Activated CD4-positive, alpha-beta memory T cell treated with anti-CD3 and anti-CD28 coated beads for 36 hours (primary cell): ENCODE measurements around the gene ADD2. TPM values are rescaled to one million over a fixed set of nuclear protein-coding genes. Genes with fewer than 3 reads are reported as not detected.
"Not testable (repeated sequence)": the region's sequence is repeated elsewhere in the genome, so short reads cannot be mapped to it uniquely, and the experiment has no call there.

Source experiments
- CTCF ChIA-PET: fragments of 350-600 bp; sonication (Branson Sonifier 250); formaldehyde crosslinking; loops from one replicate; lab custom pipeline; 2021; ENCODE audit warnings: antibody characterized with exemption, inconsistent platforms; lab: Charles Lee
- POLR2A ChIA-PET: fragments of 350-600 bp; sonication (Branson Sonifier 250); formaldehyde crosslinking; loops from one replicate; lab custom pipeline; 2021; ENCODE audit warnings: antibody characterized with exemption; lab: Charles Lee
- DNase-seq: peaks from one replicate; pipeline ENCODE4 v3.0.0-alpha.2; 2020
- H3K27ac Mint-ChIP-seq: one replicate; pipeline ENCODE4 v1.8.0; 2021; ENCODE audit warnings: mixed read lengths
- H3K27me3 Mint-ChIP-seq: one replicate; pipeline ENCODE4 v1.8.0; 2021; ENCODE audit warnings: mixed read lengths
- H3K36me3 Mint-ChIP-seq: one replicate; pipeline ENCODE4 v1.8.0; 2021; ENCODE audit warnings: mixed read lengths
- H3K4me1 Mint-ChIP-seq: one replicate; pipeline ENCODE4 v1.8.0; 2021; ENCODE audit warnings: low read depth, mixed read lengths
- H3K4me3 Mint-ChIP-seq: one replicate; pipeline ENCODE4 v1.8.0; 2021; ENCODE audit warnings: mild to moderate bottlenecking, mixed read lengths
- H3K9me3 Mint-ChIP-seq: one replicate; pipeline ENCODE4 v1.8.0; 2021; ENCODE audit warnings: mixed read lengths
- intact Hi-C: fragments of 100-400 bp; cut with micrococcal nuclease; formaldehyde crosslinking; loops from one replicate; pipeline ENCODE4 v1.15.1; 2023
- total RNA-seq, 2 experiments: library from RNA; stranded (reverse); gene quantifications; one replicate each; pipeline ENCODE4 v1.2.3, GENCODE V29; 2021

Gene ADD2
- total RNA-seq, 2 experiments from 2014 or later, result 5.6 to 6.0 TPM

GRCh38 chr2:70797996-70798395, 30.0 kb upstream of the ADD2 start:
- H3K9me3 Mint-ChIP-seq, POLR2A ChIA-PET, H3K4me3 Mint-ChIP-seq, H3K4me1 Mint-ChIP-seq, H3K27ac Mint-ChIP-seq, H3K36me3 Mint-ChIP-seq, DNase-seq, intact Hi-C loops: not testable (repeated sequence)
- peaks cover 17% of the 10 kb centered on the region for H3K27me3 Mint-ChIP-seq
- CTCF ChIA-PET, result interaction anchor here (1.4 kb wide), 1 partner anchor 74 kb away, joined by 4 read pairs; no protein-coding TSS in a partner anchor

GRCh38 chr2:70797506-70797905, 29.5 kb upstream of the ADD2 start:
- H3K4me1 Mint-ChIP-seq, result no peaks in the 10 kb centered on the region
- intact Hi-C loops, result no loop called here
- H3K27me3 Mint-ChIP-seq, result peaks cover 20% of the 10 kb centered on the region
- H3K9me3 Mint-ChIP-seq, result peaks cover 7% of the 10 kb centered on the region
- ChIA-PET POLR2A (no interaction called here), CTCF (interaction anchor here (1.4 kb wide), 2 partner anchors 74 to 151 kb away, joined by 4 read pairs; no protein-coding TSS in a partner anchor)
- no peak for DNase-seq
- no peaks in the 10 kb centered on the region for H3K36me3 Mint-ChIP-seq
- no peak overlapping the region for H3K27ac Mint-ChIP-seq
- H3K4me3 Mint-ChIP-seq, result no peak overlapping the region

- CTCF ChIA-PET, result interaction anchor here (1.4 kb wide), 2 partner anchors 75 to 152 kb away, joined by 4 read pairs; no protein-coding TSS in a partner anchor
- H3K4me1 Mint-ChIP-seq, result no peaks in the 10 kb centered on the region
Measured at GRCh38 chr2:70796262-70796661, 28.3 kb upstream of the ADD2 start.

GRCh38 chr2:70795164-70795995, 27.4 kb upstream of the ADD2 start:
- Mint-ChIP-seq H3K4me1 (peaks cover 2% of the 10 kb centered on the region), H3K36me3 (no peaks in the 10 kb centered on the region), H3K27me3 (peaks cover 34% of the 10 kb centered on the region), H3K4me3 (no peak overlapping the region), H3K27ac (no peak overlapping the region), H3K9me3 (peaks cover 7% of the 10 kb centered on the region)
- intact Hi-C loops, result no loop called here
- ChIA-PET POLR2A (no interaction called here), CTCF (interaction anchor here (0.6 kb wide), 1 partner anchor 76 kb away, joined by 3 read pairs; no protein-coding TSS in a partner anchor)
- DNase-seq, result no peak

More at GRCh38 chr2:70796262-70796661, 28.3 kb upstream of the ADD2 start:
- peaks cover 29% of the 10 kb centered on the region for H3K27me3 Mint-ChIP-seq
- H3K36me3 Mint-ChIP-seq, result no peaks in the 10 kb centered on the region
- intact Hi-C loops, result no loop called here
- no peak overlapping the region for H3K4me3 Mint-ChIP-seq
- no peak overlapping the region for H3K27ac Mint-ChIP-seq
- DNase-seq, result no peak
- POLR2A ChIA-PET, result no interaction called here
- peaks cover 7% of the 10 kb centered on the region for H3K9me3 Mint-ChIP-seq

- Mint-ChIP-seq H3K4me3 (no peak overlapping the region), H3K27me3 (peaks cover 38% of the 10 kb centered on the region), H3K27ac (no peak overlapping the region), H3K4me1 (peaks cover 9% of the 10 kb centered on the region), H3K36me3 (no peaks in the 10 kb centered on the region), H3K9me3 (no peaks in the 10 kb centered on the region)
- no peak for DNase-seq
- intact Hi-C loops, result no loop called here
- CTCF ChIA-PET, result no interaction called here
- POLR2A ChIA-PET, result no interaction called here
Measured at GRCh38 chr2:70793450-70793849, 25.4 kb upstream of the ADD2 start.

GRCh38 chr2:70790136-70790828, 22.3 kb upstream of the ADD2 start, which contains the start of gene FIGLA:
Gene FIGLA, minus strand, starts transcription at chr2:70790643. Its CDS starts 5 bp downstream, at chr2:70790638.
- Mint-ChIP-seq H3K27ac (no peak within 1 kb of the TSS), H3K4me1 (peaks cover 10% of the 10 kb centered on the region), H3K4me3 (peak within 1 kb of the TSS; percentile 49), H3K27me3 (peaks cover 54% of the 10 kb centered on the region), H3K9me3 (no peaks in the 10 kb centered on the region), H3K36me3 (no peaks in the 10 kb centered on the region)
- CTCF ChIA-PET, result interaction anchor here (0.5 to 5.8 kb wide), 11 partner anchors 22 to 537 kb away, joined by 3 to 54 read pairs (median 4); partner anchors contain the start of gene ADD2
- POLR2A ChIA-PET, result no interaction called here
- intact Hi-C loops, result no loop called here
- DNase-seq, result no peak

- H3K4me1 Mint-ChIP-seq, result peaks cover 11% of the 10 kb centered on the region
- H3K36me3 Mint-ChIP-seq, result no peaks in the 10 kb centered on the region
- peaks cover 52% of the 10 kb centered on the region for H3K27me3 Mint-ChIP-seq
- peak overlapping the region; percentile 49 for H3K4me3 Mint-ChIP-seq
- ChIA-PET CTCF (interaction anchor here (0.5 to 5.8 kb wide), 23 partner anchors 11 to 536 kb away, joined by 3 to 54 read pairs (median 4); partner anchors contain the start of gene ADD2), POLR2A (no interaction called here)
- no peak overlapping the region for H3K27ac Mint-ChIP-seq
- intact Hi-C loops, result loop anchor here (1.0 to 2.0 kb wide), 4 partner anchors 73 to 485 kb away; no protein-coding TSS in a partner anchor
- peak; percentile 82 for DNase-seq
- H3K9me3 Mint-ChIP-seq, result no peaks in the 10 kb centered on the region
Measured at GRCh38 chr2:70789304-70790135, 21.5 kb upstream of the ADD2 start.

- CTCF ChIA-PET, result interaction anchor here (0.7 to 5.8 kb wide), 7 partner anchors 17 to 162 kb away, joined by 3 to 54 read pairs (median 5); partner anchors contain the start of gene ADD2
- Mint-ChIP-seq H3K4me1 (peaks cover 9% of the 10 kb centered on the region), H3K4me3 (no peak overlapping the region), H3K36me3 (no peaks in the 10 kb centered on the region), H3K27ac (no peak overlapping the region), H3K27me3 (peaks cover 29% of the 10 kb centered on the region), H3K9me3 (no peaks in the 10 kb centered on the region)
- POLR2A ChIA-PET, result interaction anchor here (0.6 kb wide), 1 partner anchor 488 kb away, joined by 3 read pairs; no protein-coding TSS in a partner anchor
- intact Hi-C loops, result loop anchor here (1.0 kb wide), 1 partner anchor 129 kb away; no protein-coding TSS in a partner anchor
- DNase-seq, result peak; percentile 63
Measured at GRCh38 chr2:70785137-70785911, 17.3 kb upstream of the ADD2 start.

- Mint-ChIP-seq H3K36me3 (no peaks in the 10 kb centered on the region), H3K27me3 (peaks cover 25% of the 10 kb centered on the region), H3K4me3 (no peak overlapping the region), H3K4me1 (peaks cover 3% of the 10 kb centered on the region), H3K27ac (no peak overlapping the region), H3K9me3 (no peaks in the 10 kb centered on the region)
- ChIA-PET POLR2A (no interaction called here), CTCF (interaction anchor here (0.6 to 2.1 kb wide), 4 partner anchors 78 to 480 kb away, joined by 3 to 7 read pairs (median 3); no protein-coding TSS in a partner anchor)
- DNase-seq, result no peak
- intact Hi-C loops, result no loop called here
Measured at GRCh38 chr2:70784320-70784719, 16.3 kb upstream of the ADD2 start.

GRCh38 chr2:70779911-70780545, 12.0 kb upstream of the ADD2 start:
- intact Hi-C loops, result no loop called here
- no peak overlapping the region for H3K27ac Mint-ChIP-seq
- H3K36me3 Mint-ChIP-seq, result no peaks in the 10 kb centered on the region
- no peaks in the 10 kb centered on the region for H3K9me3 Mint-ChIP-seq
- peaks cover 12% of the 10 kb centered on the region for H3K27me3 Mint-ChIP-seq
- CTCF ChIA-PET, result interaction anchor here (1.0 kb wide), 1 partner anchor 12 kb away, joined by 3 read pairs; the partner anchor contains the start of gene ADD2
- no peaks in the 10 kb centered on the region for H3K4me1 Mint-ChIP-seq
- DNase-seq, result no peak
- H3K4me3 Mint-ChIP-seq, result no peak overlapping the region
- POLR2A ChIA-PET, result no interaction called here
